ENCODE data around the gene CHD5.

GRCh38 chr1:6124341-6124740 is 55.8 kb downstream of the CHD5 start:
- TF ChIP-seq CTCF (IDR thresholded peaks at IDR 0.05; ENCODE audit: poor library complexity, severe bottlenecking) (no peak), RAD21 (conservative IDR thresholded peaks at IDR 0.05) (no peak), POLR2AphosphoS5 (IDR thresholded peaks at IDR 0.05) (no peak)

All from neural cell (in vitro differentiated cells).